ENCODE measurements around the gene ZBTB39. TPM values are rescaled to one million over a fixed set of nuclear protein-coding genes. Genes with fewer than 3 reads are reported as not detected.

ZBTB39 gene
- total RNA-seq, 1 experiment from 2014 or later: 5.2 TPM

- Mint-ChIP-seq H3K27ac (ENCODE audit: low read depth, unreplicated experiment) (no peak overlapping the region), H3K4me3 (ENCODE audit: unreplicated experiment) (no peak overlapping the region), H3K4me1 (ENCODE audit: insufficient read depth, unreplicated experiment) (peaks cover 13% of the 10 kb centered on the region), H3K9me3 (ENCODE audit: unreplicated experiment) (no peaks in the 10 kb centered on the region), H3K27me3 (ENCODE audit: insufficient read depth, unreplicated experiment) (no peaks in the 10 kb centered on the region), H3K36me3 (ENCODE audit: insufficient read depth, unreplicated experiment) (peaks cover 26% of the 10 kb centered on the region)
- ChIA-PET CTCF (interaction anchor here (1.1 to 3.0 kb wide), 5 partner anchors 8 to 233 kb away, joined by 3 to 17 read pairs (median 5); no protein-coding TSS in a partner anchor), POLR2A (no interaction called here)
- BruUV-seq (replicated peaks): no TSS peak
- DNase-seq (ENCODE audit: unreplicated experiment): no peak
- intact Hi-C loops (cut with micrococcal nuclease): no loop called here
- TF ChIP-seq CTCF (IDR thresholded peaks at IDR 0.05; ENCODE audit: unreplicated experiment): no peak
These were observed 9.4 kb downstream of the ZBTB39 start for GRCh38 chr12:56996793-56997545.

DNA sequence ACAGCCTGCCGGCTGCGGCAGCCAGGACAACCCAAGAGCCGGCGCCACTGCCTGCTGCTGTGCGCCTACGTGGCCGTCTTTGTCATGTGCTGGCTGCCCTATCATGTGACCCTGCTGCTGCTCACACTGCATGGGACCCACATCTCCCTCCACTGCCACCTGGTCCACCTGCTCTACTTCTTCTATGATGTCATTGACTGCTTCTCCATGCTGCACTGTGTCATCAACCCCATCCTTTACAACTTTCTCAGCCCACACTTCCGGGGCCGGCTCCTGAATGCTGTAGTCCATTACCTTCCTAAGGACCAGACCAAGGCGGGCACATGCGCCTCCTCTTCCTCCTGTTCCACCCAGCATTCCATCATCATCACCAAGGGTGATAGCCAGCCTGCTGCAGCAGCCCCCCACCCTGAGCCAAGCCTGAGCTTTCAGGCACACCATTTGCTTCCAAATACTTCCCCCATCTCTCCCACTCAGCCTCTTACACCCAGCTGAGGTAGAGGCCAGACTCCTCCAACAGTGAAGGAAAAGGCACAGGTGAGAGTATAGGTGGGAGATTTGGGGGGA lies 10.3 kb downstream of the ZBTB39 start:
- no peaks in the 10 kb centered on the region for H3K9me3 Mint-ChIP-seq (ENCODE audit: unreplicated experiment)
- no peak for DNase-seq (ENCODE audit: unreplicated experiment)
- no peak overlapping the region for H3K4me3 Mint-ChIP-seq (ENCODE audit: unreplicated experiment)
- H3K4me1 Mint-ChIP-seq (ENCODE audit: insufficient read depth, unreplicated experiment): peaks cover 7% of the 10 kb centered on the region
- no peaks in the 10 kb centered on the region for H3K27me3 Mint-ChIP-seq (ENCODE audit: insufficient read depth, unreplicated experiment)
- POLR2A ChIA-PET: no interaction called here
- intact Hi-C loops (cut with micrococcal nuclease): no loop called here
- H3K27ac Mint-ChIP-seq (ENCODE audit: low read depth, unreplicated experiment): no peak overlapping the region
- no TSS peak for BruUV-seq (replicated peaks)
- H3K36me3 Mint-ChIP-seq (ENCODE audit: insufficient read depth, unreplicated experiment): peaks cover 19% of the 10 kb centered on the region
- TF ChIP-seq CTCF (IDR thresholded peaks at IDR 0.05; ENCODE audit: unreplicated experiment): no peak
- CTCF ChIA-PET: interaction anchor here (0.7 to 3.0 kb wide), 5 partner anchors 8 to 238 kb away, joined by 3 to 17 read pairs (median 5); no protein-coding TSS in a partner anchor

- no peak overlapping the region for H3K27ac Mint-ChIP-seq (ENCODE audit: low read depth, unreplicated experiment)
- DNase-seq (ENCODE audit: unreplicated experiment): no peak
- ChIA-PET CTCF (interaction anchor here (0.5 to 1.4 kb wide), 7 partner anchors 10 to 647 kb away, joined by 3 to 6 read pairs (median 4); no protein-coding TSS in a partner anchor), POLR2A (no interaction called here)
- peaks cover 15% of the 10 kb centered on the region for H3K36me3 Mint-ChIP-seq (ENCODE audit: insufficient read depth, unreplicated experiment)
- H3K4me1 Mint-ChIP-seq (ENCODE audit: insufficient read depth, unreplicated experiment): peaks cover 7% of the 10 kb centered on the region
- H3K27me3 Mint-ChIP-seq (ENCODE audit: insufficient read depth, unreplicated experiment): no peaks in the 10 kb centered on the region
- BruUV-seq (replicated peaks): no TSS peak
- H3K9me3 Mint-ChIP-seq (ENCODE audit: unreplicated experiment): no peaks in the 10 kb centered on the region
- intact Hi-C loops (cut with micrococcal nuclease): no loop called here
- no peak for TF ChIP-seq CTCF (IDR thresholded peaks at IDR 0.05; ENCODE audit: unreplicated experiment)
- no peak overlapping the region for H3K4me3 Mint-ChIP-seq (ENCODE audit: unreplicated experiment)
These were observed 11.0 kb downstream of the ZBTB39 start for GRCh38 chr12:56995201-56995929.

GRCh38 chr12:56994231-56994746 lies 12.1 kb downstream of the ZBTB39 start:
- BruUV-seq (replicated peaks): no TSS peak
- intact Hi-C loops (cut with micrococcal nuclease): no loop called here
- ChIA-PET CTCF (interaction anchor here (0.6 to 1.4 kb wide), 10 partner anchors 8 to 249 kb away, joined by 3 to 5 read pairs (median 4); partner anchors contain the start of gene ZBTB39), POLR2A (interaction anchor here (0.6 to 1.1 kb wide), 3 partner anchors 18 to 241 kb away, joined by 3 read pairs; no protein-coding TSS in a partner anchor)
- no peak for TF ChIP-seq CTCF (IDR thresholded peaks at IDR 0.05; ENCODE audit: unreplicated experiment)
- Mint-ChIP-seq H3K4me3 (ENCODE audit: unreplicated experiment) (no peak overlapping the region), H3K27ac (ENCODE audit: low read depth, unreplicated experiment) (no peak overlapping the region), H3K27me3 (ENCODE audit: insufficient read depth, unreplicated experiment) (no peaks in the 10 kb centered on the region), H3K9me3 (ENCODE audit: unreplicated experiment) (no peaks in the 10 kb centered on the region), H3K4me1 (ENCODE audit: insufficient read depth, unreplicated experiment) (no peaks in the 10 kb centered on the region), H3K36me3 (ENCODE audit: insufficient read depth, unreplicated experiment) (peaks cover 7% of the 10 kb centered on the region)
- DNase-seq (ENCODE audit: unreplicated experiment): no peak

All from MCF 10A (cell line).